Prostate gland (tissue), 2 donors: Measurements from ENCODE around the gene CCDC141. TPM values are rescaled to one million over a fixed set of nuclear protein-coding genes. Genes with fewer than 3 reads are reported as not detected.
"Not testable (repeated sequence)": the region's sequence is repeated elsewhere in the genome, so short reads cannot be mapped to it uniquely, and the experiment has no call there.

Source experiments
- DNase-seq: peaks from one replicate; pipeline ENCODE4 v3.0.0-alpha.2; 2019; ENCODE audit warnings: low spot score
- H3K27ac ChIP-seq, 2 donors: fragments of 200-600 bp; sonication (generic); 2 replicates each; pipeline ENCODE4 v1.5.1; 2017 to 2019
- H3K27me3 ChIP-seq: fragments of 200-600 bp; sonication (generic); replicated peaks from 2 replicates; pipeline ENCODE4 v1.5.1; 2019; ENCODE audit not compliant: insufficient read depth
- H3K36me3 ChIP-seq, 2 donors: fragments of 200-600 bp; sonication (generic); 1 replicate in 1 of 2; 2 replicates in 1 of 2; pipeline versions ENCODE4 v1.5.1 to v1.8.1; 2017 to 2019
- H3K4me1 ChIP-seq: fragments of 200-600 bp; sonication (generic); replicated peaks from 2 replicates; pipeline ENCODE4 v1.5.1; 2019
- H3K4me3 ChIP-seq, 2 donors: fragments of 200-600 bp; sonication (generic); 2 replicates each; pipeline ENCODE4 v1.5.1; 2017 to 2019
- H3K9me3 ChIP-seq: fragments of 200-600 bp; sonication (generic); 2 replicates; pipeline ENCODE4 v1.5.1; 2017
- CTCF ChIP-seq, 4 experiments: fragments of 200-600 bp in 2 of 4; fragments of 450-650 bp in 2 of 4; sonication (generic) in 2 of 4; IDR thresholded peaks; 1 replicate in 3 of 4; 2 replicates in 1 of 4; pipeline ENCODE4 v1.5.1; 2016 to 2019; ENCODE audit warnings: antibody characterized with exemption in 4 of 4, mild to moderate bottlenecking in 2 of 4, moderate library complexity in 2 of 4
- POLR2A ChIP-seq: fragments of 450-650 bp; IDR thresholded peaks from one replicate; pipeline ENCODE4 v1.6.1; 2016; ENCODE audit warnings: antibody characterized with exemption, mild to moderate bottlenecking
- POLR2AphosphoS5 ChIP-seq: sonication (generic); formaldehyde crosslinking; IDR thresholded peaks from one replicate; pipeline ENCODE4 v1.6.1; 2017; ENCODE audit warnings: antibody characterized with exemption
- WGBS: methylation state at CpG from one replicate; pipeline ENCODE4 v1.1.5; 2018; 5-methylcytosine and 5-hydroxymethylcytosine counted together
- intact Hi-C: fragments of 100-400 bp; cut with DNase I; formaldehyde crosslinking; loops from one replicate; pipeline ENCODE4 v1.14.2; 2022
- total RNA-seq, 2 donors: library from RNA; depleted of rRNA; stranded (reverse); fragments of >200 nt; gene quantifications; one replicate each; pipeline ENCODE4 v1.1.0, GENCODE V29; 2016

CCDC141 gene
- total RNA-seq, 2 donors from 2014 or later: 0.32 to 8.6 TPM

DNA sequence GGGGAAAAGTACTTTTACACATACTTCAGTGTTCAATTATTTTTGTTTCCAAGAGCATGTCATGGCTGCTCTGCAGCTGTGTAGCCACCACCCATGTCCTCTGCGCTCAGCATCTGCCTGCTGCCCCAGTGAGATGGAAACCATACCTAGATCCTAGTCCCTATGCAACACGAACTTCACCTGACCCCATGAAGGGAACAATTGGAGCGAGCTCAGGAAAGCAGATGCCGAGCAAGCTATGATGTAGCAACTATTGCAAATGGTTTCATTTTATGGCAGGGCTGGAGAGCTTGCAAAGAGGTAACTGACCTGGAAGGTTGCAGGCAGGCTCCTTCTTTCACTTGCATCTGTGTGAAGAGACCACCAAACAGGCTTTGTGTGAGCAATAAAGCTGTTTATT is 1.3 kb upstream of the CCDC141 start:
- intact Hi-C loops: no loop called here
- Histone ChIP-seq H3K4me1 (no peaks in the 10 kb centered on the region), H3K36me3 (no peaks in the 10 kb centered on the region), H3K27me3 (no peaks in the 10 kb centered on the region), H3K9me3 (no peaks in the 10 kb centered on the region), H3K4me3 (no peak overlapping the region), H3K27ac (no peak overlapping the region)
- 61% methylated on average over 4 of the region's 4 CpGs for WGBS
- DNase-seq: no peak
- TF ChIP-seq POLR2A (no peak), CTCF (IDR thresholded peaks at IDR 0.05) (no peak), POLR2AphosphoS5 (no peak)

DNA sequence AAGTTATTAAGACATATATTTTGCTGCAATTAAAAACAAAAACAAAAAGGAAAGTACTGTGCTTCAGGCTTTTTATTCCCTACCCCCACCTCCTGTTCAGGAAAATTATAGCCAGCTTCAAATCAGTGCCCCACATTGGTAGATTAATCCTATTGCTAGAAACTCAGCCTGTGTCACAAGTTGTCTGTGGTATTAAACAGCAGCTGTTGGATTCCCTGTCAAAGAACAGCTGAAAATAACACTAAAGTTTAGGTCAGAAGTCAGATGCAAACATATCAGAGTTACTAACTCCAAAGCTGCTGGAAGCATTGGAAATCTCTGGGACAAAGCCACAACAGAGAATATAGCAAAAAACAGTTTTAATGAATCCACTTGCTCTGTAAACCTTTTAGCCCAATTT is 818 bp upstream of the CCDC141 start:
- Histone ChIP-seq H3K9me3 (no peaks in the 10 kb centered on the region), H3K36me3 (no peaks in the 10 kb centered on the region), H3K27ac (no peak overlapping the region), H3K4me3 (no peak overlapping the region), H3K4me1 (no peaks in the 10 kb centered on the region), H3K27me3 (no peaks in the 10 kb centered on the region)
- DNase-seq: no peak
- TF ChIP-seq POLR2A (no peak), POLR2AphosphoS5 (no peak), CTCF (IDR thresholded peaks at IDR 0.05) (no peak)
- intact Hi-C loops: no loop called here

DNA sequence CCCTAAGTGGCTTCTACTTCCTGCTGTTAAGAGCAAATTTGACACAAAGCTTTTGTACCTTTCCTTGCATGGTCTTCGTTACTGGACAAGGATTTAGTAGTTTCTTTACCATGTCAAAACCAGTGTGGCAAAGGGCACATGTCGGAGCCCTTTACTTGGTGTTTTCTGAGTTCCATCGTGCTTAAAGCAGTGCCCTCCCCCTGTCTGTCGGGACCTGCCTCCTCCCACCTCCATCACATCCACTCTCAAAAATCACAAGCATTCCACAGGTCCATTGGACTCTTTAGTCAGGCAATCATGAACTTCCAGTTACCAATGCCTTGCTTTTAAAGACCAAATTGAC is 763 bp downstream of the CCDC141 start:
- TF ChIP-seq POLR2AphosphoS5: no peak
- TF ChIP-seq POLR2A: no peak
- no peak for TF ChIP-seq CTCF (IDR thresholded peaks at IDR 0.05)
- Histone ChIP-seq H3K4me1 (no peaks in the 10 kb centered on the region), H3K9me3 (no peaks in the 10 kb centered on the region), H3K36me3 (no peaks in the 10 kb centered on the region), H3K4me3 (no peak overlapping the region), H3K27me3 (no peaks in the 10 kb centered on the region), H3K27ac (no peak overlapping the region)
- DNase-seq: no peak
- intact Hi-C loops: no loop called here
- WGBS: 51% methylated on average over 4 of the region's 4 CpGs

GRCh38 chr2:179048099-179048498 is 1.8 kb downstream of the CCDC141 start:
- no peak for DNase-seq
- H3K9me3 ChIP-seq: no peaks in the 10 kb centered on the region
- no peaks in the 10 kb centered on the region for H3K36me3 ChIP-seq
- H3K4me3 ChIP-seq: no peak overlapping the region
- intact Hi-C loops: no loop called here
- H3K27ac ChIP-seq: no peak overlapping the region
- H3K4me1 ChIP-seq: no peaks in the 10 kb centered on the region
- 87% methylated on average over 2 of the region's 2 CpGs for WGBS
- TF ChIP-seq POLR2AphosphoS5 (no peak), CTCF (IDR thresholded peaks at IDR 0.05) (no peak), POLR2A (no peak)
- H3K27me3 ChIP-seq: no peaks in the 10 kb centered on the region

DNA sequence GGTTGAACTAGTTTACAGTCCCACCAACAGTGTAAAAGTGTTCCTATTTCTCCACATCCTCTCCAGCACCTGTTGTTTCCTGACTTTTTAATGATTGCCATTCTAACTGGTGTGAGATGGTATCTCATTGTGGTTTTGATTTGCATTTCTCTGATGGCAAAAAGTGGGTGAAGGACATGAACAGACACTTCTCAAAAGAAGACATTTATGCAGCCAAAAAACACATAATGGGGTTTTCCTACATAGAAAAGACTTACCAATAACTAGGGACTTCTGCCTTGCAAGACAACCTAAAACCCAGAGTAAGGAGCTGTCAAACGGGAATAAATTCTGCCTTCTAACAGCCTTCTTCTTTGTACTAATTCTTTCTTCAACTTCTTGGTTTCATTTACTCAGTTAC is 4.3 kb downstream of the CCDC141 start:
- H3K9me3 ChIP-seq, H3K27ac ChIP-seq, DNase-seq, H3K4me3 ChIP-seq, H3K27me3 ChIP-seq, H3K36me3 ChIP-seq, H3K4me1 ChIP-seq, intact Hi-C loops: not testable (repeated sequence)
- 0% methylated on average over 1 of the region's 1 CpG for WGBS

GRCh38 chr2:179044500-179044899 is 5.4 kb downstream of the CCDC141 start:
- H3K27ac ChIP-seq: no peak overlapping the region
- 83% methylated on average over 3 of the region's 3 CpGs for WGBS
- no peak for DNase-seq
- H3K4me3 ChIP-seq: no peak overlapping the region
- TF ChIP-seq CTCF (IDR thresholded peaks at IDR 0.05): no peak
- TF ChIP-seq POLR2A: no peak
- no peak for TF ChIP-seq POLR2AphosphoS5
- no peaks in the 10 kb centered on the region for H3K4me1 ChIP-seq
- no peaks in the 10 kb centered on the region for H3K27me3 ChIP-seq
- H3K36me3 ChIP-seq: no peaks in the 10 kb centered on the region
- no peaks in the 10 kb centered on the region for H3K9me3 ChIP-seq
- intact Hi-C loops: no loop called here
